Jurkat, Clone E6-1 (cell line): ENCODE results near the gene LONRF2.
"Not testable (repeated sequence)": the region's sequence is repeated elsewhere in the genome, so short reads cannot be mapped to it uniquely, and the experiment has no call there.

ENCODE experiments used
- DNase-seq: peaks from one replicate; pipeline ENCODE4 v3.0.0-alpha.2; 2011; ENCODE audit warnings: low read depth, low spot score
- H3K4me3 ChIP-seq: 2 replicates; pipeline ENCODE4 v1.5.1; 2011; ENCODE audit warnings: mild to moderate bottlenecking, low read length, control low read depth, moderate library complexity

LONRF2 gene

GRCh38 chr2:100260712-100261620 is 61.3 kb downstream of the LONRF2 start:
- DNase-seq, result peak; percentile 48
- no peak overlapping the region for H3K4me3 ChIP-seq

DNA sequence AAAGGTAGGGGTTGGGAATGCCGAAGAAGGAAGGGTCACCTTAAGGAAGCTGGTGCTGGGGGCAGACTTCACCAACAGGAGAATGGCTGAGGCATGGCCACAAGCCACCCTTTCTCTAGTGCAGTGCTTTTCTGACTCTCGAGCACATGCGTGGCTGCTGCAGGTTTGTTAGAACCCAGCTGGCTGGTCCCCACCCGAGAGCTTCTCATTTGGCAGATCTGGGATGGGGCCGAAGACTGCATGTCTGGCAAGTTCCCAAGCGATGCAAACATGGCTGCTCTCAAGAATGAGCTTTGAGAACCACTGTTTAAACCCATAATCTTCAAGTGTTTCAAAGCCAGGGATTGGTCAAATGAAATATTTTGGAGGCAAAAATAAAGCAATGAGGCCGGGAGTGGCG is 63.2 kb downstream of the LONRF2 start:
- DNase-seq, result no peak
- H3K4me3 ChIP-seq, result no peak overlapping the region

GRCh38 chr2:100257939-100258338 is 64.4 kb downstream of the LONRF2 start:
- H3K4me3 ChIP-seq, result no peak overlapping the region
- no peak for DNase-seq

GRCh38 chr2:100256849-100257248 is 65.5 kb downstream of the LONRF2 start:
- H3K4me3 ChIP-seq, result no peak overlapping the region
- no peak for DNase-seq

DNA sequence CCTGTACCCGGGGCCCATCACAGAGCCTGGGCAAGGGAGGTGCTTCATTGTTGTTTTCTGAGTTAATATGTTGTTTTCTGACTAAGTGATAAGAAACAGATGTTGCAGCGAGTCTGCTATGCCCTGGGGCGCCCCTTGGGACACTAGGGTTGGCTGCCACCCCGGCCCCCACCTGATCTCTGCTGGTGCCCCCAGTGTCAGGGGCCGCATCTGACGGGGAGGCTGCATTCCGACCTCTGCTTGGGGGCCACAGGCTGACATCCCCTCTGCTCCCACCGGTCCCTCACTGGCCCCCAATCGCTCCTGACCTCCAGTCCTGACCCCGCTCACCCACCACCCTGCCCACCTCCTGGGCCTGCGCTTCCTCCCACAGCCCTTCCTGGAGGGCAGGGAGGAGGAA is 65.9 kb downstream of the LONRF2 start:
- no peak for DNase-seq
- no peak overlapping the region for H3K4me3 ChIP-seq

- H3K4me3 ChIP-seq, result no peak overlapping the region
- no peak for DNase-seq
Measured at GRCh38 chr2:100254646-100255210, 67.6 kb downstream of the LONRF2 start.

DNA sequence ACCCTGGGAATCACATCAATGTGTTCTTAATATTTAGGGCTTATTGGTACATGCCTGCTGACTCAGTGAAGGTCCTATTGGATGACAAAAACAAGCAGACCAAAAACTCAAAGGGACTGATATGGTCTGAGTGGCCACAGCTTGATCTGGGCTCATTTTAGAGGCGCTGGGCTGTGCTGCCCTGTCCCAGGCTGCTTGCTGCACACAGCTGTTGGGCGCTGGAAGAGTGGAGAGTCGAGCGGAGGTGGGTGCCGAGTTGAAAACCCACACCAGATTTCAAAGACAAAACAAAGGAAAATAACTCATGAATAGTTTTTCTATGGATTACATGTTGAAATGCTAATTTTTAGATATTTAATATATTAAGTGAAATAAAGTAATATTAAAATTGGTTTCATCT is 68.5 kb downstream of the LONRF2 start:
- no peak for DNase-seq
- no peak overlapping the region for H3K4me3 ChIP-seq

- no peak overlapping the region for H3K4me3 ChIP-seq
- DNase-seq, result no peak
Measured at GRCh38 chr2:100252811-100253698, 69.2 kb downstream of the LONRF2 start.

- H3K4me3 ChIP-seq, result no peak overlapping the region
- DNase-seq, result no peak
Measured at GRCh38 chr2:100250645-100251044, 71.7 kb downstream of the LONRF2 start.

GRCh38 chr2:100248971-100249370 is 73.3 kb downstream of the LONRF2 start:
- peak; percentile 97 for DNase-seq
- no peak overlapping the region for H3K4me3 ChIP-seq

- not testable (repeated sequence) for H3K4me3 ChIP-seq, DNase-seq
Measured at GRCh38 chr2:100248556-100248955, 73.7 kb downstream of the LONRF2 start.

GRCh38 chr2:100248044-100248330 is 74.3 kb downstream of the LONRF2 start:
- H3K4me3 ChIP-seq, result no peak overlapping the region
- DNase-seq, result no peak

DNA sequence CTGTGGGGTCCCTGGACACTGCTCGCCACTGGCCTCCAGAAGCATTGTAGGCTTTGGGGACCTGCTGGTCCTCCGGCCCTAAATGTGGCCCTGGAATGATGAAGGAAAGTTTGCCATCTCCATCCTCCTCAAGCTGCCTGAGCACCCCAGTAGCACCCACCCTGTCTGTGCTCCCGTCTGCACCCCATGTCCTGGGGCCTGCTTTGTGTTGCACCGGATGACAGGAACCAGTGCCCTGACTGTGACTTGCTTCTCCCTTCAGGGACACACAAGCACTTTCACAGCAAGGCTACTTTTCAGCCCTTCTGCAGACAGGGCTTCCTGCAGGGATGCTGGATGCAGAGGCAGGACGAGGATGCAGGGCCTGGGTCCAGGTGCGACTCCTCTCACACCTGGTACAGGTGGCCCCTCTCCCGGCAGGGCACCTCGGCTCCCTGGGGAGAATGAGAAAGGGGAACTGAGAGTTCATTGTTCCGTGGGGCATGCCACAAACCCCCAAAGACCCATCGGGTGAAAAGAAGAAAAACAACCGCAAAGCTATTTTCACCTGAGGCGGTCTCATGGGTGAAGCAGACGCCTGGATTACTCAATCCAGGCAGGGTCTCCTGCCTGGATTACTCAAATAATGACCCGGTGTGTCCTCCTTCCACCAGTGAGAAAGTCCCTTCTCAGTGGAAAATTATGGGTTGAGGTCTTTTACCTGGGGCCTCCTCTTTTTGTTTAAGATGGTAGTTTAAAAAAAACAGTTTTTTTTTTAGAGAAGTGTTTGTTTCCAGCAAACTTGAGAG is 74.9 kb downstream of the LONRF2 start:
- H3K4me3 ChIP-seq, result no peak overlapping the region
- DNase-seq, result no peak

- DNase-seq, result peak; percentile 73
- H3K4me3 ChIP-seq, result no peak overlapping the region
Measured at GRCh38 chr2:100246163-100247145, 75.8 kb downstream of the LONRF2 start.

DNA sequence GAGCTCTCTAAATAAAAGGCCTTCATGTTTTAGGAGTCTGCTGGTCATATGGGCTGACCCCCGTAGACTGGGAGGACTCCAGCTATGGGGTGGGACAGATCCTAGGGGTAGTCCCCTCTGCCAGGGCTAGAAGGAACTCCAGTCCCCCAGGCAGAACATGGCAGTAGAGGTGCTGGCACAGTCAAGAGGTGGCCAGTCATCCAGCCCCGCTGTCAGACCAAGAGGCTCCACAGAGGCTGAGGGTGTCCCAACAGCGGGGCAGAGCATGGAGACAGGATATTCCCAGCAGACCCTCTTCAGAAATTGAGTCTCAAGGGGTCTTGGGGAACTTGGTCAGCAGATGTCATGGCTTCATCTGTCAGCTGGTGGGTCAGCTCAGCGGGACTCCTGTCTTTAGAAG is 76.6 kb downstream of the LONRF2 start:
- no peak overlapping the region for H3K4me3 ChIP-seq
- DNase-seq, result no peak

GRCh38 chr2:100244881-100245605 is 77.3 kb downstream of the LONRF2 start:
- DNase-seq, result no peak
- H3K4me3 ChIP-seq, result no peak overlapping the region

DNA sequence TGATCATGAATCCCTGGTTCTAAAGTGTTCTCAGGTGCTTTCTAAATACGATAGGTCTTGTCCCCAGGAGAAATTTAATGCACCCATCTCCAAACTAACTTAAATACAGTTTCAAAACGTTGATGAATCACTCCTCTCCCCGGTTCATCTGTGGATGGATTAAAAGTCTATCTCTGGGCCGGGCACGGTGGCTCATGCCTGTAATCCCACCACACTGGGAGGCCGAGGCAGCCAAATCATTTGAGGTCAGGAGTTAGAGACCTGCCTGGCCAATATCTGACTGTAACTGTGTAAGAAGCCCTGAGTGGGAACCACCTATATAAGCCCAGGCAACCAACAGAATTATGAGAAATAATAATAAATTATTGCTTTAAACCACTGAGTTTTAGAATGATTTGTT is 78.7 kb downstream of the LONRF2 start:
- no peak overlapping the region for H3K4me3 ChIP-seq
- no peak for DNase-seq
